GM19351 (cell line): ENCODE results near the gene FNDC3B.

Experiments used
- ATAC-seq: cut with Tn5 transposase; IDR thresholded peaks from one replicate; pipeline ENCODE4 v1.9.1; 2021; ENCODE audit warnings: mild to moderate bottlenecking, moderate library complexity; ENCODE audit not compliant: unreplicated experiment

Gene FNDC3B

DNA sequence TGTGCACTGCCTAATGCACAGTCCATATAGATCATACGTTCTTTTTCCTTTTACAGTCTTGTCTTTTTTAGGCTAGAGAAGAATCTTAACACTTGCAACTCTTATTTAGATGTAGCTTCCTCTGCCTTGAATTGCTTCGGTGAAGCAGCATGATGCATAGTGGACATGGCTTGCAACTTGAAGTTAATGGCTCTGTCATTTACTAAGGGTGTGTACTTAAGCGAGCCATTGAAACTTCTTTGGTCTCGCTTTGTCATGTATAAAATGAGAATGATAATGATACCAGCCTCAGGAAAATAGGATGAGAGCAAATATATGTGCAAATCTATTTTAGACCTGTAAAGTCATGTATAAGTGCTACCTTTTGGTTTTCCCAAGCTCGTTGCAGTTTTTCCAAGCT is 261.5 kb downstream of the FNDC3B start:
- ATAC-seq, result no peak

DNA sequence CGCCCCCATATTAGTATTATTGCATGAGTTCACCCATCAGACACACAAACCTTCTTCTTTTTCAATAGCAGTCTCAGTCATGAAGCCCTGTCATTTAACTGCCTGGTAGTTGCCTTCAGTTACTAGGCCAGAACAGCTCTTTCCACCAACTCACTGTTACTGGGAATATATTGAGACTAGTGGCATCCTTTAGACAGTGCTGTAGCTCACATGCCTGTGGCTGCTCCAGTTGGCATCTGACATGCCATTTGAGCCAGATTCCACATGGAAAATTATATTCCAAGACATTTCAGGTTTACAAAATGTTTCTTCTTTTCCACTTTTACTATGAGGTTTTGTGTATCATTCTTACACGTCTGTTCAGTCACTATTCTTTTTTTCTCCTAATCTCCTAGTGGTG is 262.8 kb downstream of the FNDC3B start:
- no peak for ATAC-seq

DNA sequence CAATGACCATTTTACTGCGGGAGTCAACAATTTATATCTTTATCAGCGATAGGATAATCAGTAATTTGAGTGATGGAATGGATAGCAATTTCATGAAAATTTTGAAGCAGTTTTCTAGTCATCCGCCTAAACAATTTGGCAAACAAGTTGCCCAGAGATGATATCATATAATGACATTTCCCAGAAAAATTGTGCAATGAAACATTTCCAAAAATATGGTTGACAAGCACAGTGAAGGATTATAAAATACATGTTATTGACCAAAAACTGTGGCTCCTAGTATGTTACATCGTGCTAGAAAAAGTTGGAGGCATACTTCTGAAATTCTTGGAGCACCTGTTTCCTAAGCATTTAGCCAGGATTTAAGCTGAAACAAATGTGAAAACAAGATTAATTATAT is 263.8 kb downstream of the FNDC3B start:
- no peak for ATAC-seq

DNA sequence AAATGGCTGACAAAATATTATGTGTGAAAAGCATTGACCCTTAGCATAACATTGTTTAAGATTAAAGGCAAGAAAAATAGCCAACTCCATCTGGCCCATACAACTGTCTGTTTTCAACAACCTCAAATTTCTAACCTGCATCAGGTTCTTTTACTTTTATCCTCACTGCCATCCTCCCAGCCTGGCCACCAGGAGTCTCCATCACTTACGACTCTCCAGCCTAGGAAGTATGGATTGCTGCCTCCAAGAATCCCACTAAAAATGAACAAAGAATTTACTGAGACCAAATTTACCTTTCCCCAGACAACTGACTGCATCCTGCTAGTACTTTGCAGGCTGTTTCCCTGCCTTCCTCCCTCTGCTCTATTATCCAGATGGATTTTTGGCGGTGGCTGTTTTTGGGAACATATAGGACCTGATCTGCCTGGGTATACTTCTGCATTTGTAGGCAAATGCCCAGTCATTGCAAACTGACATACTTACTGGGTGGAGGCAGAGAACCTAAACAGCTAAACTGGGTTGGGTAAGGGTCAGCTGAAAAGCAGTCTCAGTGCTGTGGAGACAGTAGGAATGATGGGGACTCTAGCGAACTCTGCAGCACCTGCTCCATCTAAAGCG is 264.7 kb downstream of the FNDC3B start:
- ATAC-seq, result no peak

DNA sequence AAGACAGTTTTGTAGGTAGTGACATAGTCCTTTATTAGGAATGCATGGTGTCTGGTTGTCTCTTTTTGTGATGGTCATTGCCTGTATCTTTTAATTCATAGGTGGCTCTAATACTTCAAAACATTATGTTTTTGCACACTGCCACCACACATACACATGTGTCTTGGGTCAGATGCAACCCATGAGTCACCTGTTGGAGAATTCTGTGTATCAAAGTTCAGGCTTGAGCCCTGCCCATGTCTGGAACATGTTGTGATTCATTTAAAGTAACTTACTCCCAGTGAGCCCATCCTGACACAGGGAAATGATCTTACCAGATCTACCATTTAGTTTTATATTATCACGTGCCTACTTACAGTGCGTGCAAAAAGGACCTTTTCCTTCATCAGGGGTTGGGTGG is 266.2 kb downstream of the FNDC3B start:
- no peak for ATAC-seq

DNA sequence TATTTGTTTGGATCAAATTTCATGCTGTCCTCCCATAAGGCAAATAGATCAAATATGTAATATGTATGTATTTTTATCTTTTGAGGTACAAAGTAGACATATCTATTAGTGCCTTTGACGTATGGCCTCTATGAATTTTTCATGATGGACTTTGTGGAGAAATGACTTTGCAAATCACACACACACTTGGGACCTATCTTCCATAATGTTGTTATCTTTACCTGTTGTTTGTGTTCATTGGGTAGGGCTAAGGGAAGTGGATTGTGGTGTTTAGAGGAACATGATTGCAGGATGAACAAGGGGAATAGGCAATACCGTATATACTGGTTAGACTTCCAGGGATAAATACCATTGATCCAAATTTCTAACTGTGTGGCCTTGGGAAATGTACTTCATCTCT is 266.6 kb downstream of the FNDC3B start:
- no peak for ATAC-seq

DNA sequence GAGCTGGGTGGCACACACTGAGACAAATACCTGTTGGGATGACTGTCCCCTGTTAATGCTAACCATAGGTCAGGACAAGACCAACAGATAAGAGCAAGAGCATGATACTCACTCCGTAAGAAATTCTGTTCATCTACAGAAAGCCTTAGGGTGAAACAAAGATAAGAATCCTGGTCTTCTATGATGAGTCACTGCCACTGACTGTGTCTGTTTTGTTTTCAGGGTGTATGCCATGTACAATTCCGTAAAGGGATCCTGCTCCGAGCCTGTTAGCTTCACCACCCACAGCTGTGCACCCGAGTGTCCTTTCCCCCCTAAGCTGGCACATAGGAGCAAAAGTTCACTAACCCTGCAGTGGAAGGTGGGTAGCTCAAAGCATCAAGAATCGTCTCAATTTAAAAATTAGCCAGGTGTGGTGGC is 267.8 kb downstream of the FNDC3B start:
- ATAC-seq, result no peak

DNA sequence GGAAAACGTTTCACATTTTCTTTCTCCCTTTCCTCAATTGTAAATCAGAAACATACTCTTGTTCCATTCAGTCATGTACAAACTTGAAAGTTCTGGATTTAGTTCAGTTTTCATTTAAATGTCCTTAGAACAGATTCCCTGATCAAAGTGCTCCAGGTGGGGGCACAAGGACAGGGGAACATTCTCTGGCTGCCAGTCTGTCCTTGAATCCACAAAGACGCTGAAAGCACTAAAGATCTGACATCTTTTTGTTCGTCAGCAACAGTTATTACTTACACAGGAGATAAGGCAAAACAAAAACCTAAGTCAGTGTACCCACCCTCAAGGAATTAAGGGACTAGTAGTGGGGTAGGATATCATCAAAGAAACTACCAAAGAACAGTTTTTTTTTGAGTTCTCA is 269.7 kb downstream of the FNDC3B start:
- no peak for ATAC-seq

DNA sequence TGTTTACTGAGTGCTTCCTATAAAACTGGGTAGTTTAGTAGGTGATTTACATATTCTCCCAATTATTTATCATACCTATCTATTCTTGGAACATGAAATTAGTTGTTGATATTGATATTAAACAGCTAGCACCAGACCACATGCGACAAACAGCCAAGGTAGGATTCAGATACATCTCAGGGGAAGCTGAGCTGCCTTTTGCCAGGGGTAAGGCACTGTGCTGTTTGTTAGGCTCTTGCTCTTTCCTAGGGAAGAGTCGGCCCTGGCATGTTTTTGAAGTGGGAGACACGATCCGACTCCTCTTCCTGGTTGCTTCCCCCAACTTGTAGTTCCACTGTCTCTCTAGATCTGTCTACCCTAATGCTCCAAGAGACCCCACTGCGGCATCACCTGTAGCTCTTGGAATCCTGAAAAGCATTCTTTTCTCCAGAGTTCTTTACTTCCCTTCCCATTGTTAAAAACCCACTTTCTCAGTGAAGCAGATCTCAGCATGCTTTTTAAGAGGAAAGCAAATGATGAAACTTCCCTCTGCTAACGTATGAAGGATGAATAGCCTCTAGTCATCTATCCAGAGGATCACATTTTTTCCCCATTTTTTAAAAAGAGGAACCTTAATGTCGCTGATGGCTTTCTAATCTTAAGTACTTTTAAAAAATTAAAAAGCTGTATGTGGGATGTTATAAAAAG is 270.5 kb downstream of the FNDC3B start:
- no peak for ATAC-seq

DNA sequence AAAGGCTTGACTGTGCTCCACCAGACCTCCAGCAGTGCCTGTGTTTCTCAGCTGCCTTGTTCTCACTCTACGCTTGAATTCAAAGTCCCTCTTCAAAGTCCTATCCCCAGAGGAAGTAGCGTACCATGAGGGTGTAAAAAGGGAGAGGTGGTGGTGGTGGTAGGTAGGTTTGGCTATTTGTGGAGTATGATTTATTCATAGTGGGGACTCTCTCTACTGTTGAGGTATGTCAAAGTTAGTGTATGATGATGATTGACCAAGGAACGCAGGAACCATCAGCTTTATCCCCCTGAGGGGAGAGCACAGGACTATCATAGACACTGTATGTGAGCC is 271.0 kb downstream of the FNDC3B start:
- ATAC-seq, result no peak

DNA sequence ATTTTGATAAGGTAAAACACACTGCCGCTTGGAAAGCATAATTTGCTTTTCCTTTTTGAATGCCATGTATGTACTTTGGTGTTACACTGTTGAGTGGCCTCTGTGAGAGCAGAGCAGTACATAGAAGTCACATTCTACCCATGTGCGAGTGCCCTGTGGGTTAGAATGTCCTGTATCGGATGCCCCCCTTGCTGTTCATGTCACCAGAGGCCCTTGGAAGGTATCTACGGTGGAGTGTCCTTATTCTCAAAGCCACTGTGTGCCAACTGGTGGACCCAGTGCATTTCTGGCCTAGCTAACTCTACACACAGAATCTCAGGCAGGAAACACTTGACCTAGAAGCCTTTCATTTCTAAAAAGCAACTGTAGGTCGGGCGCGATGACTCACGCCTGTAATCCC is 271.8 kb downstream of the FNDC3B start:
- ATAC-seq, result no peak

DNA sequence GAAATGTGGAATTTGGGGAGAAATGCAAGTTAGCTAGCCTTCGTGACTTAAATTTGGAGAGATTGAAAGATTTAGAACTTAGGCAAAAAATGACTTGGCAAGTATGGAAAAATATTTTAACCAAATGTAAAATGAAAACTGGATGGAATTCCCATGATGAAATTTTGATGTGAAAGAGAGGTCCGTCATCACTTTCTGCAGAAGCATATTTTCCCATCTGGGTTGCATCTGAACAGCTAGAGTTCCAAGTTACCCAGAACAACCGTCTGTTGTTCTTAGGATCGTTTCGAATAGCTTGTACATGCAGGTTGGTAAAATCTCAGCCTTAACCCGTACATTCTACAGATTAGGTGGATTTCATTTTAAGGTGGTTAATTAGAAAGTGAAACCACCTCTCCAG is 272.6 kb downstream of the FNDC3B start:
- no peak for ATAC-seq

DNA sequence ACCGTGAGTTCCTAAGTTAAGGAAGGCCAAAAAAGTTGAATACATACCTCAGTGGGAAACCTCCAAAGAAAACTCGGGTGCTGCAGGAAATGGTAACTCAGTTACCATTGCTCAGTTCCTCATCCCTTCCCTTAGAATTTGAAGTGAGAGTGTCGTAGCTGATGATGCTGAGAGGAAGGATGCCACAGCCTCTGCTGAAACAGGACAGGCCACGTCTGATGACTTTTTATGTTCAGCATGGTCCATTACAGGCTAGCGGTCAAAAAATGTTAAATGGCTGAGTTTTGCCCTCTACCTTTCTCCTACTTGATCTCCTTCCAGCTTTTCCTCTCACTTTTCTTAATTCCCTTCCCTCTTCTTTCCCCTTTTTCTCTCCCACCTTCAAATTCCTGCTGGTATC is 273.3 kb downstream of the FNDC3B start:
- no peak for ATAC-seq

DNA sequence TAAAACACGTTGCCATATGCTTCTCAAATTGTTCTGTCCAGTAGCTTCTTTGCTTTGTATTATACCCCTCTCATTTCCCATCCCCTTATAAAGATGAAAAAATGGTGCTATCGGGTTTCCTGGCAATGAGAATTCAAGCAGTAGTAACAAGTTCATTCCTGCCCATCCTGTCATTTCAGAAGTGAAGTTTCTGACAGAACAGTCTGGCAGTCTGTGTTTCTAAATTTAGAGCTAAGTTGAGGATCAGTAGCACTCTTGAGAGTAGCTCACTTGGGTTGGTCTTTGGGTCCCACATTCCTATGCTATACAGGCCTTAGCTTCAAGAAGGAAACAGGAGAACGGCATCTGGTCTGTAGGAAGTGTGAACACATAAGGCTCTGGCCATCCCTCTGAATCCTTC is 274.3 kb downstream of the FNDC3B start:
- ATAC-seq, result no peak

DNA sequence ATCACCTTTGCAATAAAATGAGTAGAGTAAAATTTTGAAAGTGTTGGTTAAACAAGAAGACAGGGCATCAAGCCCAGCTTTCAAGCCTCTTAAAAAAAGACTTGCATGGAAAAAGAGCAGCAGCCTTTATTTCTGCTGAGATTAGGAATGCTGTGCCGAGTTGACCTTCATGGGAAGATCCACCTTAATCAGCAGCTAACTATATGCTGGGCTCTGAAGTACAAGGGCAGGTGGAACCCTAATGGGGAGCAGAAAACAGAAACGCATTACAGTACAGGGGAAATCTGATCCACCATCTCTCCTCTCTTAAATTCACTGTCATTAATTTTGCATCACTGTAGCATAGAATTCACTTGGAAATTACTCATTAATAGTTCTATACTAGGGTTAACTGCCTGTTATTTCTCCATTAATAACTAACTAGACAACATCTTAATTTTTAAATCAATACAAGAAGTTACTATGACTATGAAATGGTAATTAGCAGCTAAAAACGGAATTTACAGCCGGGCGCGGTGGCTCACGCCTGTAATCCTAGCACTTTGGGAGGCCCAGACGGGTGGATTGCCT is 275.3 kb downstream of the FNDC3B start:
- ATAC-seq, result no peak

DNA sequence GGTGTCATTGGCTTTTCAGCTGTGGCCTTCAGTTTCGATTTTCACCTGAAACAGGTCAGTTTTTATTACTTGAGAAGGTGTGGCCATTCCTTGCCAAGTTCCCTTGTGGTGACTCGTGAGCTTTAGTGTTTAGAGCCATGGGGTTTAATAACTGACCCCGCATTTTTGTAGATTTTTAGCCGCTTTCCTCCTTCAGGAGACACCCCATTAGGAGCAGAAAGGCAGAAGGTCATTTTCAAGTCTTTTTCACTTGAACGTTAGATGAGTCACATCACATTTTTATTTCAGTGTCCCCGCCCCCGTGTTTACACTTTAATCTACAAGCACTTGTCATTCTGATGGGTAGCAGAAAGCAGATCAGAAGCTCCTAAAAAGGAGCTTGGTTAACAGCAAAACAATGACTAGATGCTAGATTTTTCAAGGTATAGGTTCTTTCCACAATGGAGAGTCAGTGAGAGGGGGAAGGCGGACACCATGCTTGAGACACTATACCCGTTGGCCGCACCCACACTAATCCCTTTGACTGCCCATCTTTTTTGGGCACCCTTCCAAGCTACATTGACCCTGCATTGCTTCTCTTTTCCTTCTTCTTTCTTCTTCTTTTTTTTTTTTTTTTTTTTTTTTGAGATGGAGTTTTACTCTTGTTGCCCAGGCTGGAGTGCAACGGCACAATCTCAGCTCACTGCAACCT is 276.2 kb downstream of the FNDC3B start:
- no peak for ATAC-seq

DNA sequence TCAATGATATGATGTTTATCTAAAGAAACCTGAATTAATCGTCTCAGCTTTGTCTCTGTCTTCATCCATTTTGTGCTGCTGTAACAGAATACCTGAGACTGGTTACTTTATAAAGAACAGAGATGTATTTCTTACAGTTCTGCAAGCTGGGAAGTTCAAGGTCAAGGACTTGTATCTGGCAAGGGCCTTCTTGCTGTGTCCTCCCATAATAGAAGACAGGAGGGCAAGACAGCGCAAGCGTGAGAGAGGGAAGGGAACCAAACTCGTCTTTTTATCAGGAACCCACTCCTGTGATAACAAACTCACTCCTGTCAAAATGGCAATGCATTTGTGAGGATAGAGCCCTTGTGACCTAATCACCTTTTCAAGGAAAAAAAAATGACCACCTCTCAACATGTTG is 277.4 kb downstream of the FNDC3B start:
- ATAC-seq, result no peak

DNA sequence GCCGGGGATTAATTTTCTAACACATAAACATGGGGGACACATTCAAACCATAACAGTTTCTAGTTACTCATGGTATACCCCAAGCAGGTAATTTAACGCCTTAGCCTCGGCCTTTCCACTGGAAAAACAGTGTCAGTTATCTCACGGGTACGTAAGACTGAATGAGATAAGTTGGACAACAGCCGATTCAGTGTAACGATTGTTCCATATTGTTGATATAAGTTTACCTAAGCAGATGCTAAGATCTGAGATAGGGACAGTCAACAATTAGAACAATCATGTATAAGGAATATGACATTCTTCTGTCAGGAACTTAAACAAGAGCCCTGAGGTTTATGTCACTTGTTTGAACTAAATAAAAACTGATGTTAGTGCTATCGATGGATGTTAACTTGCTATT is 278.1 kb downstream of the FNDC3B start:
- ATAC-seq, result no peak

DNA sequence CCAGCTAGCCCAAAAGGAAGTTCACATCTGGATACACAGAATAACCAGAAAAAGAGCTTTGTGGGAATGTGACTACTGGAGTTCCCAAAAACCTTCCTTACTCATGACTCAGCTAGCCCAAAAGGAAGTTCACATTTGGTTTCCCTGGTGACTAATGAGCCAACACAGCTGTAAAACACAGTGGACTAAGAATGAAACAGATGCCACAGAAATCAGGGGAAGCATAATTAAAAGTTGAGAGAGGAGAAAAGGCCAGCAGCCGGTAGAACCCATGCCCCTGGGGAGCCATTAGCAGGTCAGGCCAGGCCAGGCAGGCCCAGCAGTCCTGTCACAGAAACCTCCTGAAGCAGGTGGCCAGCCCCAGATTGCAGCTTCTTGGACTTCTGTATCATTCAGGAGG is 278.6 kb downstream of the FNDC3B start:
- ATAC-seq, result peak; percentile 76

DNA sequence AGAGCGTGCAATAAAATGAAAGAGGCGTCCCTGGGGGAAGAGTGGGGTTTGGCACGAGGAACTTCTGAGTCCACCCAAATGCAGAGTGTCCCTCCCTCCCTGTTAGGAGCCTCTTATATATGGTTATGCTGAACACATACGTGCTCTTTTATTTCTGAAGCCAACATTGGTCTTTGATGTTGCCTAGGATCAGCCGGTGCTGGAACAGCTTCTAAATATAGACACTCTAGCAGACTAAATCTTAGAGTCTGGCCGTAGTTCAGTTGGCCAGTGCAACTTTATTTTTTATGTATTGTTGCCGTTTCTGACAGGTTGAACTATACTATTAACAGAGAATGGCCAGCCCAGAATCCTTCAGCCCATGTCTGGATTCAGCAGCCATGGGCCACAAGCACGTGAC is 280.2 kb downstream of the FNDC3B start:
- no peak for ATAC-seq

DNA sequence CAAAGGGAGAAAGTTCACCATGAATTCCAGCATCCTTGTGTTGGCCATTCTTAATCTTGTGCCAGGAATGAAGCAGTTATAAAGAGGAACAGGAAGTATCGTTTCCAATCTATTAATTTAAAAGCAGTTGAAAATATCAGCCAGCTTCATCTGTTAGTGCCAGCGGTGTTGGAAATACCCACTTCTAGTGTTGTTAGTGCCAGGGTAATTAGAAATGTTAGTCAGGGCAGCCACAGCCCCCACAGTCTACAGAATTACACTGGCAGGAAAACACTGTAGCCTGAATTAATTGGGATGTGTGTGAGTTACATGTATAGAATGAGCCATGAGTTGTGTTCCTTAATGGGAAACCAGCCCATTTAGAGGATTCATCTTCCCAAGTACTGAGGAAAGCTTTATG is 281.1 kb downstream of the FNDC3B start:
- no peak for ATAC-seq

DNA sequence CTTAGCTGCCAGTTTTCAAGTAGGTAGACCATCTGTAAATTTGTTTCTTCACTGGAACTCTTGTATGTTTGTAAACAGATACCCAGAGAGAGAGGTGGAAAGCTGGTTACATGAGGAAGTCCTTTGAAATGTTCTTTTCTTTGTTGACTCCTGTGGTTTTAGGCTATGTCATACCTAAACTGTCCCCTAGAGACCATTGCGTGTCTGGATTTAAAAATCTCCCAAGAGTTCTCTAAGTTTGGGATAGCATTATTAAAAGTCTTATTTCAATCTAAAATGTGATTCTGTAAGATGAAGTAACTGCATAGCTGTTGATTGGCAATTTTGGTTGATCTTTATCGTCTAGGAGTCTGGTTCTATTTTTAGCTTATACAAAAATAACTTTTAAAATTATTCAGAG is 281.7 kb downstream of the FNDC3B start:
- no peak for ATAC-seq
